ENCODE measurements around the gene C2CD4C.
"Not testable (repeated sequence)": the region's sequence is repeated elsewhere in the genome, so short reads cannot be mapped to it uniquely, and the experiment has no call there.

- TF ChIP-seq SMC3 (IDR thresholded peaks at IDR 0.05; ENCODE audit: borderline replicate concordance, low read length); CTCF (IDR thresholded peaks at IDR 0.05 in 2 of 3, conservative IDR thresholded peaks at IDR 0.05 in 1 of 3; ENCODE audit: control insufficient read depth in 2 of 3, extremely low read depth in 1 of 3, insufficient read depth in 1 of 3, low read depth in 3 of 3, low read length in 3 of 3); ZBTB33 (IDR thresholded peaks at IDR 0.05); POLR2A (IDR thresholded peaks at IDR 0.05; ENCODE audit: low read depth, low read length); IRF3 (IDR thresholded peaks at IDR 0.05); ATF2 (IDR thresholded peaks at IDR 0.05; ENCODE audit: low read length); ELK1 (IDR thresholded peaks at IDR 0.05; ENCODE audit: low read depth, low read length); MAX (IDR thresholded peaks at IDR 0.05; ENCODE audit: low read depth, low read length); KLF5 (IDR thresholded peaks at IDR 0.05; ENCODE audit: partially characterized antibody); POLR2AphosphoS2 (IDR thresholded peaks at IDR 0.05; ENCODE audit: low read depth, low read length); REST (IDR thresholded peaks at IDR 0.05; ENCODE audit: low read depth, low read length); EP300 (IDR thresholded peaks at IDR 0.05; ENCODE audit: borderline replicate concordance in 1 of 2, control insufficient read depth in 1 of 2, low read depth in 2 of 2, low read length in 2 of 2); SIN3A (IDR thresholded peaks at IDR 0.05; ENCODE audit: low read depth, low read length); CBFB (IDR thresholded peaks at IDR 0.05; ENCODE audit: low read depth): not testable (repeated sequence)
Measured at GRCh38 chr19:394857-395256, 14.1 kb downstream of the C2CD4C start.
